Heart left ventricle (tissue), 16 donors: ENCODE results near the gene C19orf73. TPM values are rescaled to one million over a fixed set of nuclear protein-coding genes. Genes with fewer than 3 reads are reported as not detected.

Experiments used
- ATAC-seq, 4 donors: fragments of 200-7000 bp; cut with Tn5 transposase; one replicate each; pipeline ENCODE4 v1.9.1; 2020 to 2022; ENCODE audit warnings: moderate library complexity in 4 of 4, mild to moderate bottlenecking in 3 of 4, moderate number of reproducible peaks in 1 of 4
- DNase-seq, 5 donors: peaks; one replicate each; pipeline ENCODE4 v3.0.0-alpha.2; 2020
- H3K27ac ChIP-seq, 12 donors: fragments of 200-600 bp; sonication (generic) in 4 of 12; one replicate each; pipeline versions ENCODE4 v1.5.0 to v1.8.0; 2016 to 2022; ENCODE audit warnings: mild to moderate bottlenecking in 2 of 12
- H3K27me3 ChIP-seq, 9 donors: fragments of 200-600 bp; sonication (generic) in 2 of 9; one replicate each; pipeline versions ENCODE4 v1.5.1 to v1.8.0; 2016 to 2022; ENCODE audit warnings: mild to moderate bottlenecking in 3 of 9
- H3K36me3 ChIP-seq, 9 donors: fragments of 200-600 bp; sonication (generic) in 2 of 9; one replicate each; pipeline versions ENCODE4 v1.5.0 to v1.8.0; 2018 to 2022; ENCODE audit warnings: mild to moderate bottlenecking in 2 of 9
- H3K4me1 ChIP-seq, 12 donors: fragments of 200-600 bp; sonication (generic) in 4 of 12; one replicate each; pipeline versions ENCODE4 v1.5.0 to v1.8.0; 2016 to 2022; ENCODE audit warnings: mild to moderate bottlenecking in 3 of 12
- H3K4me3 ChIP-seq, 12 donors: fragments of 200-600 bp; sonication (generic) in 4 of 12; one replicate each; pipeline versions ENCODE4 v1.5.0 to v1.8.0; 2017 to 2022; ENCODE audit warnings: mild to moderate bottlenecking in 9 of 12, moderate library complexity in 4 of 12
- H3K9me3 ChIP-seq, 12 donors: fragments of 200-600 bp; sonication (generic) in 4 of 12; one replicate each; pipeline versions ENCODE4 v1.5.0 to v1.8.0; 2016 to 2022; ENCODE audit warnings: mild to moderate bottlenecking in 1 of 12
- POLR2A ChIP-seq, 2 donors: fragments of 450-650 bp; IDR thresholded peaks; one replicate each; pipeline ENCODE4 v1.6.1; 2017; ENCODE audit warnings: antibody characterized with exemption in 2 of 2, mild to moderate bottlenecking in 2 of 2, moderate library complexity in 2 of 2
- WGBS, 4 donors: extraction: QIAGEN DNeasy Blood & Tissue Kit in 2 of 4; methylation state at CpG; one replicate each; pipeline versions ENCODE4 v1.1.5 to v1.1.7; 2013 to 2018; 5-methylcytosine and 5-hydroxymethylcytosine counted together
- intact Hi-C, 10 donors: fragments of 100-400 bp; cut with DNase I; formaldehyde crosslinking; loops; one replicate each; pipeline versions ENCODE4 v1.11.1 to v1.14.2; 2022
- polyA plus RNA-seq, 2 donors: library from polyadenylated mRNA; stranded (reverse); fragments of 200-250 nt; gene quantifications; one replicate each; pipeline ENCODE4 v1.2.3, GENCODE V29; 2013
- total RNA-seq, 9 donors: library from RNA; depleted of rRNA in 2 of 9; stranded (reverse); fragments of >200 nt in 2 of 9; fragmentation: NEBNext Ultra II Directional in 3 of 9; extraction: Animal tissue kit (Norgen Biotek cat#: 25700) in 3 of 9; gene quantifications; one replicate each; pipeline versions ENCODE4 v1.1.0 to v1.2.4, GENCODE V29; 2016 to 2023
- TF ChIP-seq, protein P1 (sequence below), 12 donors: fragments of 200-600 bp; sonication (generic) in 4 of 12; IDR thresholded peaks; one replicate each; pipeline versions ENCODE4 v1.5.0 to v1.8.0; 2018 to 2022; ENCODE audit warnings: antibody characterized with exemption in 12 of 12, mild to moderate bottlenecking in 5 of 12
- donor health status: ischemic (EF 13 %, LVEDD 7.1; RV severe dilation, severe dysfunction).
- donor health status: healthy with polysubstance abuse.
- donor health status: DM: no; HTN: yes; CAD: no.
- donor health status: DM: no; HTN: no; CAD: no.
- donor health status: ischemic (EF 25% LVEDD 6.9; RV normal size, moderate dysfunction).
- donor health status: ischemic (EF 25% LVEDD 5.7; RV mildly dilated, moderate dysfunction).
- donor health status: healthy.
- donor health status: DM: yes; HTN: yes; CAD: no.
- donor health status: ischemic (EF 35%, LVEDD 5.7; RV mildly dilated, moderate dysfunction).
- donor health status: nonischemic (EF 11% LVEDD 7.7; RV severe dilation, severe dysfunction).
- donor health status: DM: yes; HTN: yes; CAD: no.
- donor health status: PGD.
- donor health status: ischemic (EF 29% LVEDD 5.4; RV normal size, mild dysfunction).
- donor health status: nonischemic (EF 23%, LVEDD 6.1; RV moderate dilation, normal function).

Gene C19orf73
- total and polyA plus RNA-seq, 11 donors = 0.69 to 3.8 (median 1.4) TPM

DNA sequence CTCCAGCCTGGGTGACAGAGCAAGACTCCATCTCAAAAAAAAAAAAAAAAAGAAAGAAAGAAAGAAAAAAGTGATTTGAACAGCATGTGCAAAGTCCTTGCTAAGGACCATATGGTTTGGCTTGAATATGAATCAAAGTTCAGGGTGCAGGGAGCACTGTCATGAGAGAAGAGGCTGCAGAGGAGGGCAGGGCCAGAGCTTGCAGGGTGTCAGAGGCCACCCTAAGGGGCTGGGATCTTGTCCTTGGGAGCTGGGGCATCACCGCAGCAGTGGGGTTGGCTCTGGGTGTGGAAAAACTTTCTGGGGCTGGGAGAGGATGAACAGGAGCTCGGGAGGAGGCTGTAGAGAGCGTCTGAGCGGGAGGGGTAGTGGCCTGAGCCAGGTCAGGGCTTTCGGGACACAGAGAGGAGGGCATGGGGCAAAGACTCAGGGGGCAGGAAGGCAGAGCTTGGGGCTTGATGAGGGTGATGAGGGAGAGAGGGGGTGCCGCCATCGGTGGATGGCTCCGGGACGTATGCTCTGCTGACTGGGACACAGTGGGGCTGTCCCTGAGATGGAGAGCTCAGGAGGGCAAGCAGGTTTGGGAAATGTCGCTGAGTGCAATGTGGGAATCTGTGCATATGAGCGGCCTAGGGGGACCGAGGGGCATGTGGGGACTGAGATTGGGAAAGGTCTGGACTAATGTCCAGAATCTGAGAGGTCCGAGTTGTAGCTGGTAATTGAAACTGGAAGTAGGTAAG, 41.7 kb upstream of the C19orf73 start:
- ATAC-seq (no peak), DNase-seq (peak in 1 of 5 donors; percentile 14)
- peaks cover 1 to 53% (median 27%) of the 10 kb centered on the region in 12 donors for H3K4me1 ChIP-seq
- H3K4me3 ChIP-seq = no peak overlapping the region
- intact Hi-C loops = loop anchor here in 3 of 10 donors (5.0 kb wide), 1 partner anchor 37 kb away; no protein-coding TSS in a partner anchor
- H3K27ac ChIP-seq = peak overlapping the region in 4 of 12 donors; percentile 97 to 99 (median 98)
- TF ChIP-seq, protein P1, sequence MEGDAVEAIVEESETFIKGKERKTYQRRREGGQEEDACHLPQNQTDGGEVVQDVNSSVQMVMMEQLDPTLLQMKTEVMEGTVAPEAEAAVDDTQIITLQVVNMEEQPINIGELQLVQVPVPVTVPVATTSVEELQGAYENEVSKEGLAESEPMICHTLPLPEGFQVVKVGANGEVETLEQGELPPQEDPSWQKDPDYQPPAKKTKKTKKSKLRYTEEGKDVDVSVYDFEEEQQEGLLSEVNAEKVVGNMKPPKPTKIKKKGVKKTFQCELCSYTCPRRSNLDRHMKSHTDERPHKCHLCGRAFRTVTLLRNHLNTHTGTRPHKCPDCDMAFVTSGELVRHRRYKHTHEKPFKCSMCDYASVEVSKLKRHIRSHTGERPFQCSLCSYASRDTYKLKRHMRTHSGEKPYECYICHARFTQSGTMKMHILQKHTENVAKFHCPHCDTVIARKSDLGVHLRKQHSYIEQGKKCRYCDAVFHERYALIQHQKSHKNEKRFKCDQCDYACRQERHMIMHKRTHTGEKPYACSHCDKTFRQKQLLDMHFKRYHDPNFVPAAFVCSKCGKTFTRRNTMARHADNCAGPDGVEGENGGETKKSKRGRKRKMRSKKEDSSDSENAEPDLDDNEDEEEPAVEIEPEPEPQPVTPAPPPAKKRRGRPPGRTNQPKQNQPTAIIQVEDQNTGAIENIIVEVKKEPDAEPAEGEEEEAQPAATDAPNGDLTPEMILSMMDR (IDR thresholded peaks at IDR 0.05) = no peak
- TF ChIP-seq POLR2A (IDR thresholded peaks at IDR 0.05) = no peak
- no peaks in the 10 kb centered on the region for H3K27me3 ChIP-seq
- H3K36me3 ChIP-seq = peaks cover 0 to 17% (median 0%) of the 10 kb centered on the region in 9 donors
- H3K9me3 ChIP-seq = no peaks in the 10 kb centered on the region
- WGBS, 4 donors = 86 to 88% (median 87%) methylated on average over 13 of the region's 13 CpGs

DNA sequence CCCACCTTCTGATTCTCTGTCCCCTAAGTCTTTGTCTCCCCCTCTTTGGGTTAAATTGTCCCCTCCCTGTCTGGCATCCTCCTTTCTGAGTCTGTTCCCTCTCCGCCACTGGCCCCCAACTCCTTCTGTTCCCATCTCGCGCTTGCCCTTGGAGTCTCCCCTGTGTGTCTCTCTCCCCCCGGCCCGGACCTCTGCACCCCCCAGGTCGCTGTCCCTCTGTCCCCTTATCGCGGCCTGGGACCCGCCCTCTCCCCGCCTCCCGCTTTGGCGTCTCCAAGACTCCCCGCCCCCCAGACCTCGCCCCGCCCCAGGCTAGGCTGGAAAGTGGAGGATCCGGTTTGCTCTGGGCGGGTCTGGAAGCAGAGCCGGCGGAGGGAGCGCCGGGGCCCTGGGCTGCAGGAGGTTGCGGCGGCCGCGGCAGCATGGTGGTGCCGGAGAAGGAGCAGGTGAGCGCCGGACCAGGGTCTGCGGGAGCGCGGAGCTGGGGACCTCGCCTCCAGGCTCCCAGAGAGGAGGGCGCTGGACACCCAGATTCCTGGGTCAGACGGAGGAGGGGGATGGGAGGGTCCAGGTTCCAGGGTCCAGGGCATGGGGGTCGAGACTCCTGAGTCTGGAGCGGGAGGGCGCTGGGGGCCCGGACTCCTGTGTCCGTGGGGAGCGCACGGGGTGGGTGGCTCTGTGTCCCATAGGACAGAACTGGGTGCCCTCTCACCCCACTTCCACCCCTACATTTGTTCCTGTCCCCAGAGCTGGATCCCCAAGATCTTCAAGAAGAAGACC, 38.7 kb upstream of the C19orf73 start, which contains the start of gene TRPM4:
Gene TRPM4 (plus strand): TSS at position 348 of the 780 bp plus-strand sequence. CDS start 75 bp downstream, at position 423.
- Histone ChIP-seq H3K27ac (peak within 1 kb of the TSS; percentile 89 to 100 (median 96)), H3K27me3 (no peaks in the 10 kb centered on the region), H3K36me3 (peaks cover 0 to 14% (median 0%) of the 10 kb centered on the region in 9 donors), H3K9me3 (no peaks in the 10 kb centered on the region), H3K4me3 (peak within 1 kb of the TSS; percentile 78 to 99 (median 90)), H3K4me1 (peaks cover 0 to 40% (median 16%) of the 10 kb centered on the region in 12 donors)
- DNase-seq (peak; percentile 95 to 97 (median 96)), ATAC-seq (peak; percentile 64 to 80 (median 79))
- WGBS, 4 donors = 1% methylated on average over 23 to 41 of the region's 41 CpGs
- intact Hi-C loops = loop anchor here in 2 of 10 donors (5.0 to 10.0 kb wide), 3 partner anchors 40 to 283 kb away; partner anchors contain the start of genes PPP1R15A (in 1 of the 2) and SNRNP70 (in 1 of the 2)
- peak; percentile 6 to 92 for TF ChIP-seq POLR2A (IDR thresholded peaks at IDR 0.05)
- TF ChIP-seq, protein P1 (IDR thresholded peaks at IDR 0.05) = no peak

DNA sequence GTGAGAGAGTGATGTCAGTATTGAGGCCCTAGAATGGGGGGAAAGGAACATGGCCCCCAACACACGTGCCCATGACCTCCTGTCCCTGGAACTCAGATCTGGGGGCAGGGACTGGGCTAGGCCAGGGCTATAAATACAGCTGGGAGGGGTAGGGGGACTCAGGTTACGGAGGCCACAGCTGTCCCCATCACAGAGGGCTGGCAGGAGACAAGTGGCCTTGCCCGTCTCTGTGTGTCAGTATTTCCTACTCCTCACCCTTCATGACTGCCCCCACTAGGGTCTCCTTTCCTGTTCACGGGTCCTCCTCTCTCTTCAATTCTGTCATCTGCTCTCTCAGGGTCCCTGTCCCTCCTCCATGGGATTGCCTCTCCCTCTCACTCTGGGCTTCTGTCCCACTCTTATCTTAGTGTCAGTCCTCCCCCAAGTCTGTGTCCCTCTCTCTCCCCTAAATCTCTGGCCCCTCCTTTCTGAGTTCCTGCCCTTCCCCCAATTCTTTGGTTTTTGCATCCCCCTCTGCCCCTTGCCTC, 36.9 kb upstream of the C19orf73 start:
- WGBS, 4 donors = 33 to 37% (median 34%) methylated on average over 4 of the region's 4 CpGs
- peak; percentile 56 to 82 (median 78) for DNase-seq
- Histone ChIP-seq H3K27ac (peak overlapping the region; percentile 82 to 100 (median 95)), H3K27me3 (peaks cover 0 to 3% (median 0%) of the 10 kb centered on the region in 9 donors), H3K9me3 (no peaks in the 10 kb centered on the region), H3K4me1 (peaks cover 0 to 48% (median 23%) of the 10 kb centered on the region in 12 donors), H3K4me3 (peak overlapping the region in 11 of 12 donors; percentile 40 to 92 (median 70)), H3K36me3 (peaks cover 0 to 6% (median 0%) of the 10 kb centered on the region in 9 donors)
- peak in 1 of 2 donors; percentile 72 for TF ChIP-seq POLR2A (IDR thresholded peaks at IDR 0.05)
- TF ChIP-seq, protein P1 (IDR thresholded peaks at IDR 0.05) = no peak
- intact Hi-C loops = loop anchor here in 2 of 10 donors (5.0 to 10.0 kb wide), 3 partner anchors 41 to 281 kb away; partner anchors contain the start of genes PPP1R15A (in 1 of the 2) and SNRNP70 (in 1 of the 2)
- peak; percentile 62 to 76 (median 69) for ATAC-seq
